ENCODE results near the gene ZNF615.
"Not testable (repeated sequence)": the region's sequence is repeated elsewhere in the genome, so short reads cannot be mapped to it uniquely, and the experiment has no call there.

DNA sequence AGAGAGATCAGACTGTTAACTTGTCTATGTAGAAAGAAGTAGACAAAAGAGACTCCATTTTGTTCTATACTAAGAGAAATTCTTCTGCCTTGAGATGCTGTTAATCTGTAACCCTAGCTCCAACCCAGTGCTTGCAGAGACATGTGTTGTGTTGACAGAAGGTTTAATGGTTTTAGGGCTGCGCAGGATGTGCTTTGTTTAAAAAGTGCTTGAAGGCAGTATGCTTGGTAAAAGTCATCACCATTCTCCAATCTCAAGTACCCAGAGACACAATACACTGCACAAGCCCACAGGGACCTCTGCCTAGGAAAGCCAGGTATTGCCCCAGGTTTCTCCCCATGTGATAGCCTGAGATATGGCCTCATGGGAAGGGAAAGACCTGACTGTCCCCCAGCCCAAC is 43.7 kb upstream of the ZNF615 start:
- TF ChIP-seq, protein P1, sequence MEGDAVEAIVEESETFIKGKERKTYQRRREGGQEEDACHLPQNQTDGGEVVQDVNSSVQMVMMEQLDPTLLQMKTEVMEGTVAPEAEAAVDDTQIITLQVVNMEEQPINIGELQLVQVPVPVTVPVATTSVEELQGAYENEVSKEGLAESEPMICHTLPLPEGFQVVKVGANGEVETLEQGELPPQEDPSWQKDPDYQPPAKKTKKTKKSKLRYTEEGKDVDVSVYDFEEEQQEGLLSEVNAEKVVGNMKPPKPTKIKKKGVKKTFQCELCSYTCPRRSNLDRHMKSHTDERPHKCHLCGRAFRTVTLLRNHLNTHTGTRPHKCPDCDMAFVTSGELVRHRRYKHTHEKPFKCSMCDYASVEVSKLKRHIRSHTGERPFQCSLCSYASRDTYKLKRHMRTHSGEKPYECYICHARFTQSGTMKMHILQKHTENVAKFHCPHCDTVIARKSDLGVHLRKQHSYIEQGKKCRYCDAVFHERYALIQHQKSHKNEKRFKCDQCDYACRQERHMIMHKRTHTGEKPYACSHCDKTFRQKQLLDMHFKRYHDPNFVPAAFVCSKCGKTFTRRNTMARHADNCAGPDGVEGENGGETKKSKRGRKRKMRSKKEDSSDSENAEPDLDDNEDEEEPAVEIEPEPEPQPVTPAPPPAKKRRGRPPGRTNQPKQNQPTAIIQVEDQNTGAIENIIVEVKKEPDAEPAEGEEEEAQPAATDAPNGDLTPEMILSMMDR (IDR thresholded peaks at IDR 0.05; ENCODE audit: low read depth, low read length, poor library complexity, severe bottlenecking): not testable (repeated sequence)
- TF ChIP-seq EZH2phosphoT487 (IDR thresholded peaks at IDR 0.05; ENCODE audit: borderline replicate concordance, low read length): not testable (repeated sequence)
